Activated CD4-positive, alpha-beta T cell treated with anti-CD3 and anti-CD28 coated beads, Interleukin-2, amount 50 U/mL, for 48 hours (primary cell): ENCODE data around the gene MRLN.
"Not testable (repeated sequence)": the region's sequence is repeated elsewhere in the genome, so short reads cannot be mapped to it uniquely, and the experiment has no call there.

Experiments used
- DNase-seq, 2 experiments: peaks; one replicate each; pipeline ENCODE4 v3.0.0-alpha.2; 2020

The MRLN gene

DNA sequence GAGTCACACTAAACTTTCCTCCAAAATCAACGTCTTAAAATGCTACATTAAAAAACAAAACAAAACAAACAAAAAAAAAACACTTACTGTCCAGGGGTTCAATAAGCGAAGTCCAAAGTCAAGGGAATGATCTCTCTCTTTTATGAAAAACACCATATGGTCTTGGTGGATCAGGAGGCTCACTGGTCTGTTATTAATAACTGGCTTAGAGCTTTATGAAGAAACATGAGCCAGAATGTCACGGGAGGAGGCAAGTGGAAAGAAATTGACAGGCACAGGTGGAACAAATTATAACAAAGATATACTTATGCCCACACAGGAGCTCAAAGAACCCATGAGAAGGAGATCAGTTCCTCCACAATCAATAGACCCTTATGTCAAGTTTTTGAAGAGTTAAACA lies at the start of gene MRLN:
TSS of gene MRLN (minus strand) at position 189 of the 400 bp plus-strand sequence.
- no peak for DNase-seq

DNA sequence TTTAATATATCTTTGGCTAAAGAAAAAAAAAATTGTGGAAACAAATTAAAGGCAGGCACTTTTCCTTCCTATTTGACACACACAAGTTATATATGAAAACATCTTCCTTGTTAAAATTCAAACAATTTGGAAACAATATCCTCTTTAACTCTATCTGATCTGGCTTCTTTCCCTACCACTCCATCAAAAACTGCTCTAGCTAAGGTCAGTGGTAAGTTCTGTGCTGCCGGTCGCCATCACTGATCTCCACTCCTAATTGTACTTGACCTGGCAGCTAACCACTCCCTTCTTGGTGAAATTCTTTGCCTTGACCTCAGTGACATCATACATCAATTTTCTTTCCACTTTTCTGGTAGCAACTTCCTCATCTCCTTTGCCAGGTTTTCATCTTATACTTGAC lies 47.9 kb upstream of the MRLN start:
- DNase-seq: no peak

DNA sequence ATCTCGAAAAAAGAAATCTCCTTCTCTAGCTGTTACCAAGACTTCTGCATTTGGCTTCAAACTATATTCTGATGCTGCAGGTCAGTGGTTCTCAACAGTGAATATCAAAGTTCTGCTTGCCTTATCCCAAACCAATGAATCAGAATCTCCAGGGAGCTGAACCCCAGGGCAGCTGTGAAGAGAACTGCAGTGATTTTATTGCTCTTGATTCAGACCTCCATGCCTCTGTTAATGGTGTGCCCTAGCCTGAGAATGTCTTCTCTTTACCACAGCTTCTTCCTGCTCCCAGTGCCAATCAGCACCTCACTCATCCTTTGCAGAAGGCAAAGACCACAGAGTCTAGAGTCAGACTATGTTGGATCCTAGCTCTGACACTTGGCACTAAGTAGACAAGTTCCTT lies 46.2 kb upstream of the MRLN start:
- DNase-seq: no peak

DNA sequence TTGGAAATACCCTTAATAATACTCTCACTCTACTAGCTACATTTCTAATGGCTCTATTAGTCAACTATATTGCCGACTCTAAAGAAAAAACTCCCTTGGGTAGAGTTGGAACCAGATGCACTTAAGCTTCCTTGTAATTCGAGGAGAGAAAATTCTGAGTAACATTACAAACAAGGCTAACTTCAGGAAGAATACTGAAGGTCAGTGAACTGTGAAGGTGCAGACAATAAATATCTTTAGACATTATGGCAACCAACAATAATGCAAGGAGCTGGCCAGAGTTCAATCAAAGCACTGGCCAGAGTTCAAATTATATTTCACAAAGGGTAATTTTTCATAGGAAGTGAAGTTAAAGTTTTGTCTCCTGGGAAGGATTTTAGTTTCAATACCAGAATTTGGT lies 40.7 kb upstream of the MRLN start:
- no peak for DNase-seq

DNA sequence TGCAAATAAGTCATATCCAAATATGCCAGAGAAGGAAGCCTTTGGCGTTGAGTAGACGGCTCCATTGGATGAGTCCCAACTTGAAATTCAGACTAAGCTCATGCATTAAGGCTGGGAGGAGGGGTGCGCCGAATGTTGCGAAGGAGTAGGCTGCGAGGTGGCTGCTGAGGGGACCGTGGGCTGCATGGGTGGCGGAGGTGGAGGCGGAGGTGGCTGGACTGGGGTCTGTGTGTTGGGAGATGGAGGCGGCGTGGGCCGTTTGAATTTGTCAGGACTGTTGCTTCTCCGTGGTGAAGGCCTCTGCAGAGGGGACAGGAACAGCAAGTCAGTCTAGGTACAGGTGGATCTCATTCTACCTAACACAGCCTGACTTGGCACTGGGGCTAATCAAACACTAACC lies 39.6 kb upstream of the MRLN start:
- no peak for DNase-seq

DNA sequence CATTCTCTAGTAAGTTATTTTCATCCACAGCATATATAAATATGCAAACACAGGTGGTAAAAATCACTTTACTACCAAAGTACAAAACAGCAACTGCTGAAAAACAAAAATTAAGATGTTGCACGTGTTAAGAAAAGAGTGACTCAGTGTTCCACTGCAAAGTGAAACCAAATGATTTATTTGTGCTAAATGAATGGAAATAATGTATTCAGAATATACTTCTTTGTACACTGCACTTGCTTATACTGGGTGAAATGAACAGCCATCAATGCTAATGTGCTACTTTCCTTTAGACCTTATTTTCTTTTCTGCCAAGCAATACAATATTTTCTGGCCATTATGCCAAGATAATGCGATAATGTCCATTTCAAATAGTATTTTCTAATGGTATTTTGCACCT lies 38.3 kb upstream of the MRLN start:
- DNase-seq: no peak

DNA sequence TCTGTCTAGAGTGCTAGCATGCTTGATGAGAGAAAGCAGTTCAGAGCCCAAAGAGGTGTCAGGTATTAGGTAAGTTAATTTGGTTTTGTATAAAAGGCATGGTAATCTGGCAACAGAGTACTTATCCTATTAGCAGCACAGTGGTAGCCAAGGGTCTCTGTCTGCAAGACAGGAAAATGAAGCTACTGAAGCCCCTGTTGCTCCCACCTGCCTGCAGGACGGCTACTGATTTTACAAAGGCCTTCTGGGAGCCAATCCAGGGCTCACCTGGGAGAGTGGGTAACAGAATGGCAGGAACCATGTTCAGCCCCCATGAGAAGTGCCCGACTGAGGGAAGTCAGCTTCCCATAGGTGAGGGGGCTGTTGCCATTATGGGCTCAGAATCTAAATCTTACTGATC lies 36.8 kb upstream of the MRLN start:
- DNase-seq: not testable (repeated sequence)

DNA sequence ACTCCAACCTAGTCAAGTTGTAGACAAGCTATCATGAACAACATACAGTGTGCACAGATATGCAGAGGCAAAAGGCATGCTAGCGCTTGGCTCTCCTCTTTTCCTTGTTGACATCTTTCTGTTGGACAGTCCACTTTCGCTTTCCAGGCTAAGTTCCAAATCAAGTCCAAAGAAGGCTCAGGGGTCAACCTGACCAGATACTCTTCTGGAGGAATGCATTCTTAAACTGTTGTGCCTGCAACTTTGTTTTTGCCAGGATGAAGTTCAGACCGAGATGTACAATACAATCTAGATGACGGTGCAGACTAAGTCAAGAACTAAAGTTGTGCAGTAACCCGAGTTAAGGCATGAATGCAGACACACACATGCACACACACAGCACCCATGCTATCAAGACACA lies 35.7 kb upstream of the MRLN start:
- DNase-seq: not testable (repeated sequence)

DNA sequence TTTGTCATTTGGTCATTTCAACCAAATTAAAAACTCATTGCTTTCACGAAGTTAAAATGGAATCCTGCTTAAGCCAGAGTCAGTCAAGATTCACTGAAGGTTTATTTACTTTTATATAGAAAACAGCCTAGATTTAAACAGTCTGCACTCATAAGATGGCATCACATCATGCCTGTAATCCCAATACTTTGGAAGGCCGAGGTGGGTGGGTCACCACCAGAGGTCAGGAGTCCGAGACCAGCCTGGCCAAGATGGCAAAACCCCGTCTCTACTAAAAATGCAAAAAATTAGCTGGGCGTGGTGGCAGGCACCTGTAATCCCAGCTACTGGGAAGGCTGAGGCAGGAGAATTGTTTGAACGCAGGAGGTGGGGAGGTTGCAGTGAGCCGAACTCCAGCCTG lies 33.8 kb upstream of the MRLN start:
- not testable (repeated sequence) for DNase-seq

DNA sequence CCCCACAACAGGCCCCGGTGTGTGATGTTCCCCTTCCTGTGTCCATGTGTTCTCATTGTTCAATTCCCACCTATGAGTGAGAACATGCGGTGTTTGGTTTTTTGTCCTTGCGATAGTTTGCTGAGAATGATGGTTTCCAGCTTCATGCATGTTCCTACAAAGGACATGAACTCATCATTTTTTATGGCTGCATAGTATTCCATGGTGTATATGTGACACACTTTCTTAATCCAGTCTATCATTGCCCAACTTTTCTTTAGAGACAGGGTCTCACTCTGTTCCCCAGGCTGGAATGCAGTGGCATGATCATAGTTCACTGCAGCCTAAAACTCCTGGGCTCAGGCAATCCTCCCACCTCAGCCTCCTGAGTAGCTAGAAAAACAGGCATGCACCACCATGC lies 32.2 kb upstream of the MRLN start:
- DNase-seq: not testable (repeated sequence)

DNA sequence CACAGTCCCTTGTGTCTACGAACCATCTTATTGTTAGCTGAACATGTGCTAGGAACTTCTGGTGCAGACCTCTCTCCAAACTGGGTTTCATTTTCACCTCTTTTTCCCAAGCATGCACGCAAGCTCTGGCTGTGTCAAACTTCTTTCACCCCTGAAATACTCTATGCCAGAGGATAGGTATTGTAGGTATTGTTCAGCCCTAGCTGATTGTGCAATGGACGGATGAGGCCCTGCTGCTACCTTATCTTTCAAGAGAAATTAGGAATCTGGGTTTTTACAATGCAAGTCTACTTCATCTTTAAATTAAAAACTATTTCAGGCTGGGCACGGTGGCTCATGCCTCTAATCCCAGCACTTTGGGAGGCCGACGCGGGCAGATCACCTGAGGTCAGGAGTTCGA lies 28.3 kb upstream of the MRLN start:
- no peak for DNase-seq

DNA sequence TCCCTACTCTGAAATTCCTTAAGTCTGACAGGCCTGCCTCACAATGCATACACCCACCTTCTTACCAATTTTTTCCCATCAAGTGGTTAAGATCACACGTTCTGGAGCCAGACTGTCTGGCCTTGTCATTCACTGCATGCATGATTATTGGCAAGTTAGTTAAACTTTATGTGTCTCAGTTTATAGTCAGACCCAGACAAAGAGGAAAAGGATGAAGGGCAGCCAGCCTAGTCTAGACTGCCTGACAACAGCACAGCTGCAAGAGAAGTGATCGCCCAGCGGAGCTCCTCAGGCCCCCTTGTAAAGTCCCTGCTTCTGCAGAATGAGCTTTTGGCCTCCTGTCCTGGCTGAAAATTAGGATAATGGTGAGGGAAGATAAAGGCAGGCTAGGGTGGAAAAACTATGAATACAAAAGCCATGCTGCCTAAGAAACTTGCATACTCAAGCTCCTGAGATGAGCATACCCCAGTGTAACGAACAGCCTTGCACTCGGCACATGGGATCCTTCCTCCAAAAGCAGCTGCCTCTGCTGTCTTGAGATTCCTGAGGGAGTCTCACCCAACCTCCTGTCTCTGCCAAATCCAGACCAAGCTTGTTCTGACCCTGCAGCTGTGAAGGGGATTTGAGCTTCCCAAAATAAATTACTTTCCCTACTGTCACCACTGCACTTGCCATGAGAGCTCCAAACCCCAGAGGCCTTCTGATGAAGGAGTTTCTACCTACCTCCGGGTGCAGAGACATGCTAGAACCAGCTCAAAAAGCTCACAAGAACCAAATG lies 26.7 kb upstream of the MRLN start:
- no peak for DNase-seq

DNA sequence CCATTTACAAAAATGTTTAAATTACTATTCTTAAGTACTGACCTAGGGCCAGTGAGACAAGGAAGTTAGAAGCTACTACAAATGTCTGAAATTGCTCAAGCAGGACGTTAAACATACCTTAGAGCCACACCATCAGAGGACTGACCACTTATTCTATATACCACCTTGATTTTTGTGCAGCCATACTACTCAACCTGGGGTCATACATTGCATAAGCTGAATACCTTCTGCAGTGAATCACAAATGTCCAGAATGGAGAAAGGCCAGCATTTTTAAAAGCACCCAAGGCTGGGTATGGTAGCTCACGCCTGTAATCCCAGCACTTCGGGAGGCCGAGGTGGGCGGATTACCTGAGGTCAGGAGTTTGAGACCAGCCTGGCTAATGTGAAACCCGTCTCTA lies 21.2 kb upstream of the MRLN start:
- DNase-seq: no peak

DNA sequence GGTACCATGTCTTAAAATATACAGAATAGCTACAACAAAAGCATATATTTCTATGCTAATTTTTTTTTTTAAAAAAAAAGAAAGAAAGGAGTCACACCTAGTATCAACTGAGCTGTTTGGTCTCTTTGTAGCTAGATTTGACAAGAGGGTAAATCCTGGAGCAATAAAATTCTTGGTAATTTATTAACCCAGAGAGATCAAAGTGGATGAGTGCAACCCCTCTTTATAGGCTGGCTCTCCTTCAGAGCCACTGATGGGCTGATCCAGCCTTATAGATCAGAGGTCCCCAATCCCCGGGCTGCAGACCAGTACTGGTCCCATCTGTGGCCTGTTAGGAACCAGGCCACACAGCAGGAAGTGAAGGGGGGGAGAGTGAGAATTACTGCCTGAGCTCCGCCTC lies 19.8 kb upstream of the MRLN start:
- no peak for DNase-seq

DNA sequence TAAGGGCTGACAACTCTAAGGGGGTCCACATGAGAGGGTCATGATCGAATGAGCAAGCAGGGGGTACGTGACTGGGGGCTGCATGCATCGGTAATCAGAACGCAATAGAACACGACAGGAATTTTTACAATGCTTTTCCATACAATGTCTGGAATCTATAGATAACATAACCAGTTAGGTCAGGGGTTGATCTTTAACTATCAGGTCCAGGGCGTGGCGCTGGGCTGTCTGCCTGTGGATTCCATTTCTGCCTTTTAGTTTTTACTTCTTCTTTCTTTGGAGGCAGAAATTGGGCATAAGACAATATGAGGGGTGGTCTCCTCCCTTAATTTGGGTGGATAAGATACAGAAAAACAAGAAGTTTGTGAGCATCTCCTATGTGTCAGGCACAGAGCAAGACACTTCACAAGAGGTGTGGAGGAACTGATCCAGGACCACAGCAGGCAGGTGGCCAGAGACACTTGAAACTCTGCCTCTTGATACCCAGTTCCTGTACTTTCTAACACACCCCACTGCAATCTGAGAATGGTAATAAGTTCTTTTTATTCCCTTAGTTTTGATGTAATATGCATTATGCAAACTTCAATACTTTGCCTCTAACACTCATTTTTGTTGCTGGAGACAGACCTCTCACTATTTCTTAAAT lies 18.0 kb upstream of the MRLN start:
- DNase-seq: no peak

DNA sequence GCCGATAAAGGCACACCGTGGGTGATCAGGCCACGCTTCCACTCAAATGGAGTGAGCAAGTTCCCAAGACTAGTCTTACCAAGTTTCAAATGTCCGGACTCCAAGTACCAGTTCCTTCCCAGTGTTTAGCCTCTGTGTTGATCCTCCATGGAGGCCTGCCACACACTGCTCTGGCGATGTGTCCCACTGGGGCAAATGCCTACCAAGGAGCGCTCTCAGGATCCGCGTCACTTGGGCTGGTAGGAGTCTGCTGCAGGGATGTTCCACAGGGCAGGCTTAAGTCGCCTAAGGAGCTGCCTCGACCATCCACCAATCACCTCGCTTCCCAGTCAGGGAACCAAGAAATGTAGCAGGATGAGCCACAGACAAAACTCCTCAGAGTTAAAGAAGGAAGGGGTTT lies 17.4 kb upstream of the MRLN start:
- no peak for DNase-seq

DNA sequence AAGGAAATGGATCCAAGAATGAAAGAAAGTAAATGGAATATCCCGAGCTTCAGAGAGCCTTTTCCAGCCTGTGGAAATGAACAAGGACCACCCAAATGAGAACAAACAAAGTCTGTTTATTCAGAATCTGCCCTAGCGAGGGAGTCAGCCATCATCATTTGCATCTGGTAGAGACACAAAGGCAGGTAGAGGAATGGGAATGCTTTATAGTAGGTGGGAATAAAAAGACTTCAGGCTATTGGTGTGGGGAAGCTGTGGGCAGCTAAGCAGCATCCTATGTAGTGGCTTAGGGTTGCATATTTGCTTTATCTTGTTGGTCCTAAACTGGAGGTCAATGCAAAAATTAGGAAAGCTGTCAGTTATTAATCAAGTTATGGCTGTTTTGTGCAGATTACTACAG lies 9.2 kb upstream of the MRLN start:
- DNase-seq: no peak

DNA sequence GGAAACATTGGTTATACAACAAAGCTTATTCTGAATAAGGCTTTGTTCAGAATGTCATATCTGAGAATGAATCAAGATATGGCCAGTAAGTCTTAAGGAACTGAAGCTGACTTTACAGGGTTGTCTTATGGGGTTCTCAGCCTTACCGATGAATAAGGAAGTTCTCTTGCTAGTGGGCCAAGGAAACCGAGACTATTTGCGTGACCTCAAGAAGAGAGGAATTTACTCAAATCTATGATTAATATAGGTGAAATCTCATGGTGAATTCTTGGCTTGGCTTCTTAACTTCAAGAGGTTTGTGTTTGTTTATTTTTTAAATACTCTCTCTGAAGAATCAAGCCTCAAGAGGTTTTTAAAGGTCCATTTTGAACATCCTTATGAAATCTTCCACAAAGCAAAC lies 4.7 kb upstream of the MRLN start:
- DNase-seq: no peak

DNA sequence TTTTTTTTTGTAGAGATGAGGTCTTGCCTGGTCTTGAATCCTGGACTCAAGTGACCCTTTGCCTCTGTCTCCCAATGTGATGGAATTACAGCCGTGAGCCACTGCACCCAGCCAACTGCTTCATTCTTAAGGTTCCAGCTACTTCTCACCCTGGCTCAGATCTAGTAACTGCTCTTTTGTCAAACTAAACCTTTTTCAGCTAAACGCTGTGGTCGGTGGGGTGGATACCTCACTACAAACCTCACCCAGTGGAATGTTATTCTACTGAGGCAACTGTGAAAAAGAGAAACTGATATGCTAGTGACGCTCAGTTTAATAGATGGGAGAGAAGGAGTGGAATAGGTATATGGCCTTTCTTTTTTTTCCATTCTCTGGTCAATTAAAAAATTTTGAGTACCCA lies 1.7 kb upstream of the MRLN start:
- no peak for DNase-seq

DNA sequence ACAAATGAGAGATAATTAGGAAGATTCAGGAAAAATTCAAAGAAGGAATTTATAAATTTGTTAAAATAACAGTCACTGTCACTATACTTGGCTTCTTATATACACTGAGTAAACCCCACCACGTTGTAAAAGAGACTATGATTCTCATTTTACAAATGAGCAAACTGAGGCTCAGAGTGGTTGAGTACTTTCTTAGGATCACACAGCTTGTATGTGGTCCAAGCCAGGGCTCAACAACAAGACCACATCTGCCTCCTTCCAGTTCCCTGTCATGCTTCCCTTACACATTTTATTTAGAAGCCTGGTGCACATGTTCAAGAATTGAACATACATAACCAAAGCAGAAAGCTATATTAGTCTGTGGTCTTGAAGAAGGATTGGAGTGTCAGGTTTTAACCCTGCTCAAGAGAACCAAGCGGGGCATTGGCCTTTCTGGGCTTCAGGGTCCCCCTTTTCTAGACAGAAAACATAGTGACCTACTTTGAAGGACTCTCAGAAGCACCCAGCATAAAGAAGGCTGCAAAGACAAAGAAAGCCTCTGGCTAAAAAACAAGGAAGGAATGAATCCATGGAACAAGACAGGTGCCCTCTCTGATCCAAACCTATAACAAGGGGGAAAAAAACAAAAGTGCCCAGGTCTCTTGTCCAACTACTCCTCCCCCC lies 846 bp downstream of the MRLN start:
- no peak for DNase-seq

DNA sequence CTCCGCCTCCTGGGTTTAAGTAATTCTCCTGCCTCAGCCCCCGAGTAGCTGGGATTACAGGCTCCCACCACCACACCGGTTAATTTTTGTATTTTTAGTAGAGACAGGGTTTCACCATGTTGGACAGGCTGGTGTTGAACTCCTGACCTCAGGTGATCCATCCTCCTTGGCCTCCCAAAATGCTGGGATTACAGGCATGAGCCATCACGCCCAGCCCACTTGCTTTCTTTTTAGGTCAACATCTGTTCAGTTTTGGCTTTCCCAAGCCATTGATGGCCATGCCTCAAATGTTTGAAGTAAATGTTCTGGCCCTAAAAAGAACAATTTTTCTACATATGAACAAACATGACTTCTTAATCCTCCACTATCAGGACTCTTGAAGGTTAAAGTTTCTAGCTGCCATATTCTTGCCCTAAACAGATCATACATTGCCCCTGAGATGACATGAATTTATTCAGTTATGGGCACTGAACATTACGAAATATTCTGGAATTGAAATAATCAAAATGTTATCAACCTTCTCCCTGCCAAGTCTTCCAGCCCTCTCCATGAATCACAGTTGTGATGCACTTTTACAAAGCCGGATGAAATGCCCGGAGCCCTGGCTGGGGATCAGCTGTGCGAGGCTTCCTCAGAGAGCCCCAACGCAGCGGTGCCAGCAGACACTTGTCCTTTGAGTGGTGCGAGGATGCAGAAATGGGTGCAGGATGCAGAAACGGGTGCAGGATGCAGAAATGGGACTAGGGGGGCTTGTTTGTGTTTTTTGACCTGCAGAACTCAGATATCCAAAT lies 2.9 kb downstream of the MRLN start:
- no peak for DNase-seq

DNA sequence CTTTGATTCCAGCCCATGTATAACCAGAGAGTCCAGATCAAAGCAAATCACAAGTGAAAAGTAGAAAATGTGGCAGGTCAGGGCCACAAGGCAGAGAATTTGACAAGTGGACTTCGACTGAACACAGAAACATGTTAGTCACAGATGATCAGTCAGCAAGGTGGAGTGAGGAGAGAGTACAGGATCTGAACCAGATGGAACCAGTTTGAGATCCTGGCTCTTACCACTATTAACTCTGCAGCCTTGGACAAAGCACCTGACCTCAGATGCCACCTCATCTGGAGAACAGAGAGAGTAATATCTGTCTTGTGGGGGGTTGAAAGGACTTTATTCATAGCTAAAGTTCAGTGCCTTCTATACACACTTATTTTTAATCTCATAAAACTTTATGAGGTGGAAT lies 4.4 kb downstream of the MRLN start:
- DNase-seq: no peak

DNA sequence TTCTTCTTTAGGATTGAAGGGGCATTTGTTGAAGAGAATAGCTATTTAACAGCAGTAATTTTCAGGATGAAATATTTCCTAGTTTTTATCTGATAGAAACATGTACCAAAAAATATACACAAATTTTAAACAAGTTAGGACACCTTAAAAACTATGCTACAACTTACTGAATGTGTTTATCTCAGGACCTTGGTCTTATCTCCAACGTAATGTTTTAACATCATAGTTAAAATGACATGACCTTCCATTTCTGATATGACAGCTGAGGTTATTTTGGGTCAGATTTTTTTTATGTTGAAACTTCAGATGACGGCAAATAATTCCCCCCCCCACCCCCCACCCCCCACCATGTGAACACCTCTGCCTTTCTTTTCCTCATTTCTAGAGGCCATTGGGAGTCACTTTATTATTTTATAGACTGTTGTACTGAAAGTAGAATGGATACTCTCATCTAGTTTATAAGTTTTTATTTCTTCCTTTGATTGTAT lies 8.0 kb downstream of the MRLN start:
- no peak for DNase-seq
